GM23338 (cell line): ENCODE results near the gene MBOAT1. TPM values are rescaled to one million over a fixed set of nuclear protein-coding genes. Genes with fewer than 3 reads are reported as not detected.

ENCODE experiments used
- ATAC-seq: fragments of 200-7000 bp; cut with Tn5 transposase; 3 replicates; pipeline ENCODE4 v1.9.1; 2020
- DNase-seq: peaks from one replicate; pipeline ENCODE4 v3.0.0-alpha.2; 2015; ENCODE audit warnings: low spot score
- H2AFZ ChIP-seq: fragments of 200-600 bp; sonication (generic); 2 replicates; pipeline ENCODE4 v1.8.0; 2016; ENCODE audit warnings: antibody characterized with exemption, mild to moderate bottlenecking, moderate library complexity
- H3F3A ChIP-seq: fragments of 200-600 bp; sonication (generic); replicated peaks from 2 replicates; pipeline ENCODE4 v1.8.0; 2017; ENCODE audit warnings: antibody characterized with exemption, mixed run types, low read depth
- H3K27ac ChIP-seq: fragments of 200-600 bp; sonication (generic); 2 replicates; pipeline ENCODE4 v1.6.1; 2016; ENCODE audit warnings: low read depth
- H3K27me3 ChIP-seq: fragments of 200-600 bp; sonication (generic); 2 replicates; pipeline ENCODE4 v1.8.0; 2016; ENCODE audit warnings: mild to moderate bottlenecking, mixed run types, moderate library complexity; ENCODE audit not compliant: insufficient read depth
- H3K36me3 ChIP-seq: fragments of 200-600 bp; sonication (generic); 2 replicates; pipeline ENCODE4 v1.8.0; 2016; ENCODE audit warnings: mild to moderate bottlenecking; ENCODE audit not compliant: insufficient read depth
- H3K4me1 ChIP-seq: fragments of 200-600 bp; sonication (generic); 2 replicates; pipeline ENCODE4 v1.8.0; 2016; ENCODE audit warnings: mild to moderate bottlenecking, moderate library complexity; ENCODE audit not compliant: insufficient read depth
- H3K4me2 ChIP-seq: fragments of 200-600 bp; sonication (generic); 2 replicates; pipeline ENCODE4 v1.7.1; 2017; ENCODE audit warnings: mixed run types
- H3K4me3 ChIP-seq: fragments of 200-600 bp; sonication (generic); 2 replicates; pipeline ENCODE4 v1.6.1; 2016; ENCODE audit warnings: mixed run types
- H3K79me2 ChIP-seq: fragments of 200-600 bp; sonication (generic); replicated peaks from 2 replicates; pipeline ENCODE4 v1.8.0; 2017; ENCODE audit warnings: mild to moderate bottlenecking; ENCODE audit not compliant: insufficient read depth
- H3K9me2 ChIP-seq: fragments of 200-600 bp; sonication (generic); 2 replicates; pipeline ENCODE4 v1.8.0; 2017; ENCODE audit not compliant: insufficient read depth
- H4K20me1 ChIP-seq: fragments of 200-600 bp; sonication (generic); replicated peaks from 2 replicates; pipeline ENCODE4 v1.8.0; 2017; ENCODE audit warnings: mild to moderate bottlenecking; ENCODE audit not compliant: insufficient read depth
- H3K27ac Mint-ChIP-seq: 2 replicates; pipeline ENCODE4 v1.8.0; 2020; ENCODE audit warnings: inconsistent platforms, mild to moderate bottlenecking, moderate library complexity, mixed read lengths
- H3K27me3 Mint-ChIP-seq: 3 replicates; pipeline ENCODE4 v1.8.0; 2022; ENCODE audit warnings: low read depth, mild to moderate bottlenecking, moderate library complexity, mixed read lengths, inconsistent platforms; ENCODE audit not compliant: insufficient read depth, poor library complexity
- H3K36me3 Mint-ChIP-seq: 3 replicates; pipeline ENCODE4 v1.8.0; 2021; ENCODE audit warnings: low read depth, mild to moderate bottlenecking, inconsistent platforms, moderate library complexity, mixed read lengths
- H3K4me1 Mint-ChIP-seq: 3 replicates; pipeline ENCODE4 v1.8.0; 2020; ENCODE audit warnings: mild to moderate bottlenecking, inconsistent platforms, mixed read lengths
- H3K4me3 Mint-ChIP-seq: 3 replicates; pipeline ENCODE4 v1.8.0; 2021; ENCODE audit warnings: moderate library complexity, mild to moderate bottlenecking, inconsistent platforms, mixed read lengths
- H3K9me3 Mint-ChIP-seq: 3 replicates; pipeline ENCODE4 v1.8.0; 2020; ENCODE audit warnings: moderate library complexity, mild to moderate bottlenecking, inconsistent platforms, mixed read lengths
- JUNB ChIP-seq: IDR thresholded peaks from one replicate; pipeline ENCODE4 v1.6.1; 2016; ENCODE audit warnings: antibody characterized with exemption; ENCODE audit not compliant: unreplicated experiment
- POLR2AphosphoS5 ChIP-seq: IDR thresholded peaks from 2 replicates; pipeline ENCODE4 v1.6.1; 2016; ENCODE audit warnings: antibody characterized with exemption, low read depth
- ZNF331 ChIP-seq: fragments of 250-450 bp; sonication (Bioruptor Pico); IDR thresholded peaks from 2 replicates; pipeline ENCODE4 v1.5.0; 2020; ENCODE audit warnings: low read depth, mild to moderate bottlenecking, moderate library complexity
- polyA plus RNA-seq: library from polyadenylated mRNA; unstranded; fragments of >200 nt; fragmentation: Nextera tagmentation; extraction: Ambion mirVana; gene quantifications from 2 replicates; pipeline ENCODE4 v1.2.1, GENCODE V29; 2016
- total RNA-seq: library from RNA; depleted of rRNA; stranded (reverse); fragments of >200 nt; shearing (Covaris generic); gene quantifications from 2 replicates; pipeline ENCODE4 v1.2.3, GENCODE V29; 2014
- TF ChIP-seq, protein P1 (sequence below): fragments of 250-450 bp; sonication (Bioruptor Pico); IDR thresholded peaks from 2 replicates; pipeline ENCODE4 v1.5.0; 2020; ENCODE audit warnings: mild to moderate bottlenecking, moderate library complexity

Gene MBOAT1
- total and polyA plus RNA-seq, 2 experiments from 2014 or later: 3.8 to 18.6 TPM

DNA sequence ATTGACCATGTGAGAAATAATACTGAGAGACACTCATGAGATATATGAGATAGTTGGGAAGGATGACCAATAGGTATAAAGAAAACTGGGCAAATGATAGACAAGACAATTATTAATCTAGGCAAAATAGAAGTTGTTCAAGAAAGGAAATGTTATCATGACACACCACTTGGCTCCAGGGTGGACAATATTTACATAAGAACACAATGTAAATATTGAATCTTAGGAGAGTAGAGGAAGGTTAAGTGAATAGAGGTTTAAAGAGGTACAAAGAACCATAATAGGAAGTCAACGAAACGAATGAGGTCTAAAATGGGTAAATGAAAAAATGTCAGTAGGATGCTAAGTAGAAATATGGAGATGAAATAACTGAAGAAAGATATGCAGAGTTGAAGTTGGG is 126.5 kb downstream of the MBOAT1 start:
- no peak overlapping the region for H2AFZ ChIP-seq
- DNase-seq: no peak
- H3K36me3 ChIP-seq: peaks cover 3% of the 10 kb centered on the region; the same call in 1 of the 2 replicates
- no peaks in the 10 kb centered on the region for H3K4me1 Mint-ChIP-seq
- H3K27ac ChIP-seq: no peak overlapping the region
- no peaks in the 10 kb centered on the region for H3K9me2 ChIP-seq
- no peak for ATAC-seq
- TF ChIP-seq JUNB: no peak
- TF ChIP-seq, protein P1, sequence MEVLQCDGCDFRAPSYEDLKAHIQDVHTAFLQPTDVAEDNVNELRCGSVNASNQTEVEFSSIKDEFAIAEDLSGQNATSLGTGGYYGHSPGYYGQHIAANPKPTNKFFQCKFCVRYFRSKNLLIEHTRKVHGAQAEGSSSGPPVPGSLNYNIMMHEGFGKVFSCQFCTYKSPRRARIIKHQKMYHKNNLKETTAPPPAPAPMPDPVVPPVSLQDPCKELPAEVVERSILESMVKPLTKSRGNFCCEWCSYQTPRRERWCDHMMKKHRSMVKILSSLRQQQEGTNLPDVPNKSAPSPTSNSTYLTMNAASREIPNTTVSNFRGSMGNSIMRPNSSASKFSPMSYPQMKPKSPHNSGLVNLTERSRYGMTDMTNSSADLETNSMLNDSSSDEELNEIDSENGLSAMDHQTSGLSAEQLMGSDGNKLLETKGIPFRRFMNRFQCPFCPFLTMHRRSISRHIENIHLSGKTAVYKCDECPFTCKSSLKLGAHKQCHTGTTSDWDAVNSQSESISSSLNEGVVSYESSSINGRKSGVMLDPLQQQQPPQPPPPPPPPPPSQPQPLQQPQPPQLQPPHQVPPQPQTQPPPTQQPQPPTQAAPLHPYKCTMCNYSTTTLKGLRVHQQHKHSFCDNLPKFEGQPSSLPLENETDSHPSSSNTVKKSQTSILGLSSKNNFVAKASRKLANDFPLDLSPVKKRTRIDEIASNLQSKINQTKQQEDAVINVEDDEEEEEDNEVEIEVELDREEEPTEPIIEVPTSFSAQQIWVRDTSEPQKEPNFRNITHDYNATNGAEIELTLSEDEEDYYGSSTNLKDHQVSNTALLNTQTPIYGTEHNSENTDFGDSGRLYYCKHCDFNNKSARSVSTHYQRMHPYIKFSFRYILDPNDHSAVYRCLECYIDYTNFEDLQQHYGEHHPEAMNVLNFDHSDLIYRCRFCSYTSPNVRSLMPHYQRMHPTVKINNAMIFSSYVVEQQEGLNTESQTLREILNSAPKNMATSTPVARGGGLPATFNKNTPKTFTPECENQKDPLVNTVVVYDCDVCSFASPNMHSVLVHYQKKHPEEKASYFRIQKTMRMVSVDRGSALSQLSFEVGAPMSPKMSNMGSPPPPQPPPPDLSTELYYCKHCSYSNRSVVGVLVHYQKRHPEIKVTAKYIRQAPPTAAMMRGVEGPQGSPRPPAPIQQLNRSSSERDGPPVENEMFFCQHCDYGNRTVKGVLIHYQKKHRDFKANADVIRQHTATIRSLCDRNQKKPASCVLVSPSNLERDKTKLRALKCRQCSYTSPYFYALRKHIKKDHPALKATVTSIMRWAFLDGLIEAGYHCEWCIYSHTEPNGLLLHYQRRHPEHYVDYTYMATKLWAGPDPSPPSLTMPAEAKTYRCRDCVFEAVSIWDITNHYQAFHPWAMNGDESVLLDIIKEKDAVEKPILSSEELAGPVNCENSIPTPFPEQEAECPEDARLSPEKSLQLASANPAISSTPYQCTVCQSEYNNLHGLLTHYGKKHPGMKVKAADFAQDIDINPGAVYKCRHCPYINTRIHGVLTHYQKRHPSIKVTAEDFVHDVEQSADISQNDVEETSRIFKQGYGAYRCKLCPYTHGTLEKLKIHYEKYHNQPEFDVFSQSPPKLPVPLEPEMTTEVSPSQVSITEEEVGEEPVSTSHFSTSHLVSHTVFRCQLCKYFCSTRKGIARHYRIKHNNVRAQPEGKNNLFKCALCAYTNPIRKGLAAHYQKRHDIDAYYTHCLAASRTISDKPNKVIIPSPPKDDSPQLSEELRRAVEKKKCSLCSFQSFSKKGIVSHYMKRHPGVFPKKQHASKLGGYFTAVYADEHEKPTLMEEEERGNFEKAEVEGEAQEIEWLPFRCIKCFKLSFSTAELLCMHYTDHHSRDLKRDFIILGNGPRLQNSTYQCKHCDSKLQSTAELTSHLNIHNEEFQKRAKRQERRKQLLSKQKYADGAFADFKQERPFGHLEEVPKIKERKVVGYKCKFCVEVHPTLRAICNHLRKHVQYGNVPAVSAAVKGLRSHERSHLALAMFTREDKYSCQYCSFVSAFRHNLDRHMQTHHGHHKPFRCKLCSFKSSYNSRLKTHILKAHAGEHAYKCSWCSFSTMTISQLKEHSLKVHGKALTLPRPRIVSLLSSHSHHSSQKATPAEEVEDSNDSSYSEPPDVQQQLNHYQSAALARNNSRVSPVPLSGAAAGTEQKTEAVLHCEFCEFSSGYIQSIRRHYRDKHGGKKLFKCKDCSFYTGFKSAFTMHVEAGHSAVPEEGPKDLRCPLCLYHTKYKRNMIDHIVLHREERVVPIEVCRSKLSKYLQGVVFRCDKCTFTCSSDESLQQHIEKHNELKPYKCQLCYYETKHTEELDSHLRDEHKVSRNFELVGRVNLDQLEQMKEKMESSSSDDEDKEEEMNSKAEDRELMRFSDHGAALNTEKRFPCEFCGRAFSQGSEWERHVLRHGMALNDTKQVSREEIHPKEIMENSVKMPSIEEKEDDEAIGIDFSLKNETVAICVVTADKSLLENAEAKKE (CRISPR knock-in tag): no peak
- no peaks in the 10 kb centered on the region for H3K27me3 Mint-ChIP-seq
- H3K9me3 Mint-ChIP-seq: peaks cover 3% of the 10 kb centered on the region; the same call in 2 of the 3 replicates
- no peak overlapping the region for H3K4me2 ChIP-seq
- no peaks in the 10 kb centered on the region for H3K4me1 ChIP-seq
- no peak overlapping the region for H3K4me3 Mint-ChIP-seq
- H3K27ac Mint-ChIP-seq: no peak overlapping the region
- peaks cover 3% of the 10 kb centered on the region; the same call in 1 of the 3 replicates for H3K36me3 Mint-ChIP-seq
- H3K79me2 ChIP-seq: no peaks in the 10 kb centered on the region
- no peaks in the 10 kb centered on the region for H4K20me1 ChIP-seq
- no peaks in the 10 kb centered on the region for H3K27me3 ChIP-seq
- H3K4me3 ChIP-seq: no peak overlapping the region
- no peaks in the 10 kb centered on the region for H3F3A ChIP-seq

DNA sequence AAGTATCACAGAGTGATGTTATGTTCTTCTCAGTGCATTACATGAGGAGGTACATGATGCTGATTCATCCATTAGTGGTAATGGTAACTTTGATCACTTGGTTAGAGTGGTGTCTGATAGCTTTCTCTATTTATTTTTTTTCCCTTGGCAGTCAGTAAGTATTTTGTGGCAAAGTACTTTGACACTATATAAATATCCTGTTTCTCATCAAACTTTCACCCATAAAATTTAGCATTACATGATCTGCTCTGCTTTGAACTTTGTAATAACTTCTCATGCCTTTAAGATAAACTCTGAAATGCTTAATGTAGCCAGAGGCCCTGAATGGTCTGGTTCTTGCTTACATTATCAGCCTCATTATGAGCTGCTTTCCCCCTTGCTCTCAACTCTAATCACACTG is 127.9 kb downstream of the MBOAT1 start:
- TF ChIP-seq, protein P1 (CRISPR knock-in tag): no peak
- no peak for TF ChIP-seq POLR2AphosphoS5
- TF ChIP-seq ZNF331: no peak
- DNase-seq (no peak), ATAC-seq (no peak)
- H3K4me3 ChIP-seq: no peak overlapping the region
- Mint-ChIP-seq H3K27me3 (no peaks in the 10 kb centered on the region), H3K36me3 (peaks cover 3% of the 10 kb centered on the region; the same call in 1 of the 3 replicates), H3K4me3 (no peak overlapping the region), H3K27ac (no peak overlapping the region), H3K9me3 (peaks cover 6% of the 10 kb centered on the region), H3K4me1 (no peaks in the 10 kb centered on the region)
- peaks cover 3% of the 10 kb centered on the region; the same call in 1 of the 2 replicates for H3K36me3 ChIP-seq
- H3K27ac ChIP-seq: no peak overlapping the region
- H3K27me3 ChIP-seq: no peaks in the 10 kb centered on the region
- no peaks in the 10 kb centered on the region for H4K20me1 ChIP-seq
- no peaks in the 10 kb centered on the region for H3F3A ChIP-seq
- H3K9me2 ChIP-seq: 0 out of 2 replicates have a peak, but pooled peaks cover under 1% of the 10 kb centered on the region
- H3K4me2 ChIP-seq: no peak overlapping the region
- no peak overlapping the region for H2AFZ ChIP-seq
- no peaks in the 10 kb centered on the region for H3K4me1 ChIP-seq
- H3K79me2 ChIP-seq: no peaks in the 10 kb centered on the region
